Effector CD4-positive, alpha-beta T cell (primary cell): ENCODE measurements around the gene ALG14.
"Not testable (repeated sequence)": the region's sequence is repeated elsewhere in the genome, so short reads cannot be mapped to it uniquely, and the experiment has no call there.

ENCODE experiments used
- DNase-seq: peaks from one replicate; pipeline ENCODE4 v3.0.0-alpha.2; 2020

ALG14 gene

GRCh38 chr1:95086949-95087533 is 14.3 kb upstream of the ALG14 start:
- no peak for DNase-seq

GRCh38 chr1:95085376-95085775 is 12.6 kb upstream of the ALG14 start:
- DNase-seq, result no peak

- DNase-seq, result no peak
Observed at GRCh38 chr1:95084317-95085176, 11.8 kb upstream of the ALG14 start.

- no peak for DNase-seq
Observed at GRCh38 chr1:95080879-95081278, 8.1 kb upstream of the ALG14 start.

GRCh38 chr1:95080446-95080845 is 7.7 kb upstream of the ALG14 start:
- no peak for DNase-seq

GRCh38 chr1:95076034-95076433 is 3.3 kb upstream of the ALG14 start:
- no peak for DNase-seq

GRCh38 chr1:95073446-95073845 is 695 bp upstream of the ALG14 start:
- no peak for DNase-seq

GRCh38 chr1:95072117-95072516 is 634 bp downstream of the ALG14 start:
- no peak for DNase-seq

- DNase-seq, result no peak
Observed at GRCh38 chr1:95071539-95071938, 1.2 kb downstream of the ALG14 start.

GRCh38 chr1:95069710-95070093 is 3.0 kb downstream of the ALG14 start:
- no peak for DNase-seq

- no peak for DNase-seq
Observed at GRCh38 chr1:95068956-95069709, 3.6 kb downstream of the ALG14 start.

- DNase-seq, result no peak
Observed at GRCh38 chr1:95067568-95067967, 5.2 kb downstream of the ALG14 start.

GRCh38 chr1:95067062-95067461 is 5.7 kb downstream of the ALG14 start:
- no peak for DNase-seq

- no peak for DNase-seq
Observed at GRCh38 chr1:95061445-95062006, 11.2 kb downstream of the ALG14 start.

- DNase-seq, result no peak
Observed at GRCh38 chr1:95058974-95059373, 13.8 kb downstream of the ALG14 start.

- DNase-seq, result no peak
Observed at GRCh38 chr1:95057351-95057750, 15.4 kb downstream of the ALG14 start.

GRCh38 chr1:95049935-95050334 is 22.8 kb downstream of the ALG14 start:
- DNase-seq, result no peak

- no peak for DNase-seq
Observed at GRCh38 chr1:95048317-95048716, 24.4 kb downstream of the ALG14 start.

GRCh38 chr1:95047624-95048023 is 25.1 kb downstream of the ALG14 start:
- DNase-seq, result not testable (repeated sequence)

- no peak for DNase-seq
Observed at GRCh38 chr1:95046359-95046758, 26.4 kb downstream of the ALG14 start.

- peak; percentile 65 for DNase-seq
Observed at GRCh38 chr1:95043141-95043980, 29.4 kb downstream of the ALG14 start.

- DNase-seq, result no peak
Observed at GRCh38 chr1:95042286-95042685, 30.5 kb downstream of the ALG14 start.
